Pancreas (tissue), 10 donors: Measurements from ENCODE around the gene ST6GALNAC5. TPM values are rescaled to one million over a fixed set of nuclear protein-coding genes. Genes with fewer than 3 reads are reported as not detected.

Source experiments
- ATAC-seq, 4 donors: fragments of 200-7000 bp; cut with Tn5 transposase; one replicate each; pipeline versions ENCODE4 v1.8.0 to v1.9.1; 2020; ENCODE audit warnings: mild to moderate bottlenecking in 4 of 4, moderate library complexity in 4 of 4
- DNase-seq, 6 donors: peaks; one replicate each; pipeline ENCODE4 v3.0.0-alpha.2; 2020
- FAIRE-seq: peaks from 2 replicates; lab custom pipeline; 2012; peaks lifted over from hg19 to GRCh38; lab: Jason Lieb, UNC
- H3K27ac ChIP-seq, 4 donors: fragments of 200-600 bp; sonication (generic); 1 replicate in 3 of 4; 2 replicates in 1 of 4; pipeline versions ENCODE4 v1.5.0 to v1.8.0; 2020
- H3K27me3 ChIP-seq, 4 donors: fragments of 200-600 bp; one replicate each; pipeline ENCODE4 v1.8.0; 2021
- H3K36me3 ChIP-seq, 3 donors: fragments of 200-600 bp; sonication (generic) in 1 of 3; one replicate each; pipeline versions ENCODE4 v1.5.0 to v1.8.0; 2020 to 2021
- H3K4me1 ChIP-seq, 3 donors: fragments of 200-600 bp; one replicate each; pipeline ENCODE4 v1.8.0; 2021
- H3K4me3 ChIP-seq, 4 donors: fragments of 200-600 bp; sonication (generic) in 2 of 4; one replicate each; pipeline versions ENCODE4 v1.5.0 to v1.8.0; 2020 to 2021
- H3K9me3 ChIP-seq, 4 donors: fragments of 200-600 bp; one replicate each; pipeline ENCODE4 v1.8.0; 2021
- CTCF ChIP-seq, 4 donors: fragments of 200-600 bp; sonication (generic) in 3 of 4; IDR thresholded peaks; one replicate each; pipeline versions ENCODE4 v1.5.0 to v1.8.0; 2021; ENCODE audit warnings: antibody characterized with exemption in 4 of 4
- WGBS, 2 donors: extraction: QIAGEN DNeasy Blood & Tissue Kit; methylation state at CpG; one replicate each; pipeline ENCODE4 v1.1.7; 2013; 5-methylcytosine and 5-hydroxymethylcytosine counted together
- intact Hi-C, 3 donors: fragments of 100-400 bp; cut with DNase I; formaldehyde crosslinking; loops; one replicate each; pipeline versions ENCODE4 v1.11.1 to v1.14.2; 2022
- polyA plus RNA-seq, 2 donors: library from polyadenylated mRNA; stranded (reverse); fragments of 200-250 nt; gene quantifications; one replicate each; pipeline ENCODE4 v1.2.3, GENCODE V29; 2013
- total RNA-seq, 6 donors: library from RNA; stranded (reverse); fragmentation: NEBNext Ultra II Directional in 4 of 6; extraction: Animal tissue kit (Norgen Biotek cat#: 25700) in 4 of 6; gene quantifications; one replicate each; pipeline versions ENCODE4 v1.2.1 to v1.2.4, GENCODE V29; 2021 to 2023
- donor health status: healthy with polysubstance abuse.
- donor health status: DM: no; HTN: no; CAD: no; lungs with moderate emphysema.
- donor health status: DM: no; HTN: no; CAD: no.
- donor health status: control.
- donor health status: control.
- donor health status: Bipolar disorder and iron deficiency.
- donor health status: DM: yes; HTN: yes; CAD: no.
- donor health status: DM: no; HTN: no; CAD: no.
- donor health status: DM: no; HTN: no; CAD: no.
- donor health status: DM: yes; HTN: yes; CAD: no.

Gene ST6GALNAC5
- total and polyA plus RNA-seq, 8 donors: 0.20 to 3.1 (median 0.55) TPM

- Histone ChIP-seq H3K4me3 (no peak overlapping the region), H3K27me3 (peaks cover 0 to 29% (median 2%) of the 10 kb centered on the region in 4 donors), H3K27ac (no peak overlapping the region), H3K36me3 (no peaks in the 10 kb centered on the region), H3K4me1 (peaks cover 0 to 8% (median 3%) of the 10 kb centered on the region in 3 donors), H3K9me3 (no peaks in the 10 kb centered on the region)
- ATAC-seq (no peak), FAIRE-seq (no peak), DNase-seq (no peak)
- intact Hi-C loops: no loop called here
- 59 to 61% methylated on average over 5 of the region's 5 CpGs for WGBS, 2 donors
- no peak for TF ChIP-seq CTCF (IDR thresholded peaks at IDR 0.05)
Measured at GRCh38 chr1:76864383-76864782, 2.9 kb upstream of the ST6GALNAC5 start.

GRCh38 chr1:76865696-76866286 is 1.5 kb upstream of the ST6GALNAC5 start:
- H3K27ac ChIP-seq: no peak overlapping the region
- intact Hi-C loops: no loop called here
- DNase-seq (no peak), ATAC-seq (no peak), FAIRE-seq (no peak)
- H3K27me3 ChIP-seq: peaks cover 0 to 29% (median 2%) of the 10 kb centered on the region in 4 donors
- H3K4me3 ChIP-seq: no peak overlapping the region
- no peaks in the 10 kb centered on the region for H3K9me3 ChIP-seq
- TF ChIP-seq CTCF (IDR thresholded peaks at IDR 0.05): no peak
- peaks cover 0 to 8% (median 3%) of the 10 kb centered on the region in 3 donors for H3K4me1 ChIP-seq
- 58 to 77% methylated on average over 2 of the region's 2 CpGs for WGBS, 2 donors
- H3K36me3 ChIP-seq: no peaks in the 10 kb centered on the region

- intact Hi-C loops: no loop called here
Measured at GRCh38 chr1:76866566-76866965, 714 bp upstream of the ST6GALNAC5 start.

GRCh38 chr1:76868154-76868882 is 1.0 kb downstream of the ST6GALNAC5 start:
- Histone ChIP-seq H3K27me3 (peaks cover 0 to 29% (median 2%) of the 10 kb centered on the region in 4 donors), H3K27ac (no peak overlapping the region), H3K4me3 (peak overlapping the region in 2 of 4 donors; percentile 11 to 41), H3K4me1 (peaks cover 0 to 8% (median 3%) of the 10 kb centered on the region in 3 donors), H3K36me3 (no peaks in the 10 kb centered on the region), H3K9me3 (no peaks in the 10 kb centered on the region)
- DNase-seq (peak in 3 of 6 donors; percentile 28 to 67 (median 67)), FAIRE-seq (no peak), ATAC-seq (peak; percentile 35 to 84 (median 80))
- intact Hi-C loops: no loop called here
- no peak for TF ChIP-seq CTCF (IDR thresholded peaks at IDR 0.05)
- 2% methylated on average over 63 to 65 of the region's 65 CpGs for WGBS, 2 donors

More at GRCh38 chr1:76866566-76866965, 714 bp upstream of the ST6GALNAC5 start:
- Histone ChIP-seq H3K36me3 (no peaks in the 10 kb centered on the region), H3K4me3 (no peak overlapping the region), H3K27me3 (peaks cover 0 to 29% (median 2%) of the 10 kb centered on the region in 4 donors), H3K27ac (no peak overlapping the region), H3K9me3 (no peaks in the 10 kb centered on the region), H3K4me1 (peaks cover 0 to 8% (median 3%) of the 10 kb centered on the region in 3 donors)
- whole genome bisulfite sequencing, 2 donors: 76 to 84% methylated on average over 4 of the region's 4 CpGs
- TF ChIP-seq CTCF (IDR thresholded peaks at IDR 0.05): no peak
- no peak for ATAC-seq
- no peak for FAIRE-seq
- no peak for DNase-seq
